ENCODE measurements around the gene ADAMTS9.

Gene ADAMTS9

GRCh38 chr3:64530434-64531049 is 157.3 kb downstream of the ADAMTS9 start:
- DNase-seq: peak; percentile 1

- no peak for DNase-seq
Observed at GRCh38 chr3:64523324-64523723, 164.5 kb downstream of the ADAMTS9 start.

GRCh38 chr3:64520334-64520733 is 167.5 kb downstream of the ADAMTS9 start:
- no peak for DNase-seq

- no peak for DNase-seq
Observed at GRCh38 chr3:64518950-64519349, 168.8 kb downstream of the ADAMTS9 start.

GRCh38 chr3:64518496-64518895 is 169.3 kb downstream of the ADAMTS9 start:
- no peak for DNase-seq

GRCh38 chr3:64514889-64515288 is 172.9 kb downstream of the ADAMTS9 start:
- no peak for DNase-seq

GRCh38 chr3:64509206-64509605 is 178.6 kb downstream of the ADAMTS9 start:
- DNase-seq: no peak

- DNase-seq: no peak
Observed at GRCh38 chr3:64508140-64508539, 179.7 kb downstream of the ADAMTS9 start.

- no peak for DNase-seq
Observed at GRCh38 chr3:64506255-64506654, 181.5 kb downstream of the ADAMTS9 start.

GRCh38 chr3:64505419-64505818 is 182.4 kb downstream of the ADAMTS9 start:
- DNase-seq: no peak

- no peak for DNase-seq
Observed at GRCh38 chr3:64502284-64502683, 185.5 kb downstream of the ADAMTS9 start.

GRCh38 chr3:64501298-64501906 is 186.4 kb downstream of the ADAMTS9 start:
- DNase-seq: peak; percentile 60

- no peak for DNase-seq
Observed at GRCh38 chr3:64496786-64497490, 190.9 kb downstream of the ADAMTS9 start.

- no peak for DNase-seq
Observed at GRCh38 chr3:64495781-64496334, 191.9 kb downstream of the ADAMTS9 start.

GRCh38 chr3:64495121-64495780 is 192.5 kb downstream of the ADAMTS9 start:
- no peak for DNase-seq

- DNase-seq: peak; percentile 4
Observed at GRCh38 chr3:64494526-64494925, 193.3 kb downstream of the ADAMTS9 start.

GRCh38 chr3:64493149-64493548 is 194.7 kb downstream of the ADAMTS9 start:
- no peak for DNase-seq

- no peak for DNase-seq
Observed at GRCh38 chr3:64491843-64492242, 196.0 kb downstream of the ADAMTS9 start.

- DNase-seq: no peak
Observed at GRCh38 chr3:64490180-64490724, 197.5 kb downstream of the ADAMTS9 start.

- DNase-seq: peak; percentile 81
Observed at GRCh38 chr3:64489361-64490044, 198.3 kb downstream of the ADAMTS9 start.

GRCh38 chr3:64488939-64489338 is 198.9 kb downstream of the ADAMTS9 start:
- no peak for DNase-seq

- DNase-seq: peak; percentile 64
Observed at GRCh38 chr3:64484289-64484992, 203.4 kb downstream of the ADAMTS9 start.

Measured in NCI-H146 (cell line).